HG02678 (cell line): ENCODE data around the gene RNF213.

Experiments
- ATAC-seq: cut with Tn5 transposase; IDR thresholded peaks from one replicate; pipeline ENCODE4 v1.9.1; 2021; ENCODE audit warnings: mild to moderate bottlenecking, moderate library complexity; ENCODE audit not compliant: unreplicated experiment

The RNF213 gene

DNA sequence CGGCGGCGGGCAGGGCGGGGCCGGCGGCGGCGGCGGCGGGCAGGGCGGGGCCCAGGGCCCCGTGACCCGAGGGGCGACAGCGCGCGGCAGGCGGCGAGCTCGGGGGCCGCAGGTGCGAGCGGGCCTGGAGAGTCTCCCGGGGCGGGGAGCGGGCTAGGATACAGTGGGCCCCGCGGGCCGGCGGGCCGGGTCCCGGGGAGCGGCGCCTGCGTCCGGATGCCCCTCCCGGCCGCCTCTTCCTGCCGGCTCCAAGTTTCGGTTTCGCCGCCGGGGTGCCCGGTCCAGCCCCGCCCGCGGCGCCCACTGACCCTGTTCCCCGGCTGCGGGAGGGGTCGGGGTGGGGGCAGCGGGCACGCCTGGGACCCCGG, at the start of gene RNF213:
Gene RNF213, plus strand, starts transcription at position 62 of the 368 bp plus-strand sequence. CDS start 2,830 bp downstream, outside the sequence.
- peak; percentile 35 for ATAC-seq

DNA sequence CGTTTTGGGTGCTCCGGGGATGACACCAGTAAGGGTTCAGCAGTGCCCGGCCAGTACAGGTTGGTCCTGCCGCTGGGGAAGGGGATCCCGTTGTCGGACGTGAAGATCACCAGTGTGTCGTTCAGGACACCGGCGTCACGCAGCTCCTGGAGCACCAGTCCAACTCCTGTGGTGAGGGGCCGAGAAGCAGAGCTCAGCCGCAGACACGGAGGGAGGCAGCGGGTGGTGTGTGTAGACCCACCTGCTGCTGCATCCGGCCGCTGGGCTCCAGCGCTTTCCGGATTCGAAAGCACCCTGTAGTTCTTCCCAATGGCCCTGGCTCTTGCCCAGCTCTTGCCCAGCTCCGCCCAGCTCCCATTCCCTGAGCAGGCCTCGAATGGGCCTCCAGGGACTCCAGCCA, 48.5 kb upstream of the RNF213 start:
- no peak for ATAC-seq

DNA sequence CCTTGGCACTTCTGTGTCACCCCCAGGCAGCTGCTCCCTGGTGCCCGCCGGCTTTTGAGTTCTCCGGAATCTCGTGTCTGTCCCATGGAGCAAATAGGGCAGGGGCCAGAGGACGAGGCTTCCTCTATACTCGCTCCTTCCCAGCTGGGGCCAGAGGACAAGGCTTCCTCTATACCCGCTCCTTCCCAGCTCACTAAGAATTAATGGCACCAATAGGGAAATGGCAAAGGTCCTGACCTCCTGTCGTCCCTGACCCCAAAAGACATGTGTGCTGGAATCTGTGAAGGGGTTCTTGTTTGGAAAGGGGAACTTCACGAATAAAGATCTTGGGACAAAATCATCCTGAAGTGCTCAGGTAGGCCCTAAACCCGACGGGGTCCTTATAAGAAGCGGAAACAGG, 48.1 kb upstream of the RNF213 start:
- no peak for ATAC-seq

DNA sequence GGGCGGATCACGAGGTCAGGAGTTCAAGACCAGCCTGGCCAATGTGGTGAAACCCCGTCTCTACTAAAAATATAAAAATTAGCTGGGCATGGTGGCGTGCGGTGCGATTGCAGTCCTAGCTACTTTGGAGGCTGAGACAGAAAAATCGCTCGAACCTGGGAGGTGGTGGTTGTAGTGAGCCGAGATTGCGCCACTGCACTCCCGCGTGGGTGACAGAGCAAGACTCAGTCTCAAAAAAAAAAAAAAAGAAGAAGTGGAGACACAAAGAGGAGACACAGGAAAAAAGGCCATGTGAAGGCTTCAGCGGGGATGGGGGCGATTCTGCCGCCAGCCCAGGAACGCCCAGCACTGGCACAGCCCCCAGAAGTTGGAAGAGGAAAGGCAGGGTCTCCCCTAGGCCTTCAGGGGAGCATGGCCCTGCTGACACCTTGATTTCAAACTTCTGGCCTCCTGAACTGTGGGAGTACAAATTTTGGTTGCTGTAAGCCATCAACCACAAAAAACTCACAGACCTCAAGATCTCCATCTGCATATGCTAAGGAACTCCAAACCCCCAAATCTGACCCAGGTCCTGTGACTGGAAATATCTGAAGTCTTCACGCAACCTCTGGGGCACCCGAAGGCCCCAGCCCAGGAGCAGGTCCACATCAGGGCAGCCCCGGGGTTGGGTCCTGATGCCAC, 47.5 kb upstream of the RNF213 start:
- no peak for ATAC-seq

DNA sequence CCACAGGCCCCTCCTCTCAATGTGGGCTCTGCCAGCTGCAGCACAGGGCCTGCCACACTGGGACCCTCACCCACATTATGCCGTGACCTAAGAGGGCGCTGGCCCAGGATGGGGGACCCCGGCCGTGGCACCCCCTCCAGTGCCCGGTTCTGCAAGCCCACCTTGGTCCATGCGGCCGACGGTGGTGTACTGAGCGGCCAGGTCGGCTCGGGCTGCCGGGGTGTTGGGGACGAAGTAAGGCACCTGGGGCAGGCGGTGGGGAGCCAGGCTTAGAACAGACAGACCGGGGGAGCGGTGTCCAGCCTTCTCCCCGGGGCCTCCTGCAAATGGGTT, 47.0 kb upstream of the RNF213 start:
- no peak for ATAC-seq

DNA sequence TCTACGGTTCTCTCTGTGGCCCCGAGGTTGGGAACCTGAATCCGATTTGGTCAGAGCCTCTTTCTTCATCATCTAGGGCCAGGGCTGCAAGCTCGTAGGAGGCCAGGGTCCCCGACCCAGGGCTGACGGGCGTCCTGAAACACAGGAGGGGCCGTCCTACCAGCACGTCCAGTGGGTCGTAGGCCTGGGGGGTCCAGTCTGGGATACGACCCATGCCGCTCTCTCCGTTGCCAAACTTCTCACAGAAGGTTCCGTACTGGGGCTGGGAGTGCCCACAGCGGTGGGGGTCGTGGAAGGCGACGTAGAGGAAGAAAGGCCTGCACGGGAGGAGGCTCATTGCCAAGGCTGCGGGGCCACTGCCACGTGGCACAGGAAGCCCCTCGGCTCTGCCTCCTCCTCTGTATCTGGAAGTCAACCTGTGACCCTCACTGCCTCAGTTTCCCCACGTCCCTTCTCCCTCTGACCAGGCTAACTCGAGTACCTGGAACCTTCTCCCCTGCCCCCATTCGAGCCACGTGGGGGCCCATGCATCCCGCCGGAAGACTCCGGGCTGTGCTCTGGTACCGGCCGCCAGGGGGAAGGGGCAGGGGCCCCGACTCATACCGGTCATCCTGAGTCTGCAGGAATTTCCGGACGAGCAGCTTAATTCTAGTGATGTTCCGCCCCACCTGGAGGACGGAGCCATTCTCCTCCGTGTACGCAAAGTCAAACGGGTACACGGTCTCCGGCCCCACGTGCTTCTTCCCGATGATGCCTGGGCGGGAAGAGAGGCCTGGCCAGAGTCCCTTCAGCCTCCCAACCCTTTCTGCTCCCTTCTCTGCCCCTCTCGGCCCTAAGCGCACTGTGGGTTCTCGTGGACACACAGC, 46.4 kb upstream of the RNF213 start:
- ATAC-seq = no peak

DNA sequence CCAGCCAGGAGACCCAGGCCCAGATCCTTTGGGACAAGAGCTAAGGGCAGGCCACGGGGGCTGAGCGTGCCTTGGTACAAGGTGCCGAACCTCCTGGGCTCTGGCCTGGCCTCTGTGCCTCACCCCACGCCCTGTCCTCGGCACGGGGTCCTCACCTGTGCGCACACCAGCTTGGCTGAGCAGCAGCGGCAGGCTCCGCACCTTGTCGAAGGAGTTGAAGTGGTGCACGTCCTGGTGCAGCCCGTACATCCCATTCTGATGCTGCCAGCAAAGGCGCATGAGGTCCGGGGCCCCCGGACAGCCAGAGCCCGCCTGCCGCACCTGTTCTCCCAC, 45.8 kb upstream of the RNF213 start:
- ATAC-seq = no peak

DNA sequence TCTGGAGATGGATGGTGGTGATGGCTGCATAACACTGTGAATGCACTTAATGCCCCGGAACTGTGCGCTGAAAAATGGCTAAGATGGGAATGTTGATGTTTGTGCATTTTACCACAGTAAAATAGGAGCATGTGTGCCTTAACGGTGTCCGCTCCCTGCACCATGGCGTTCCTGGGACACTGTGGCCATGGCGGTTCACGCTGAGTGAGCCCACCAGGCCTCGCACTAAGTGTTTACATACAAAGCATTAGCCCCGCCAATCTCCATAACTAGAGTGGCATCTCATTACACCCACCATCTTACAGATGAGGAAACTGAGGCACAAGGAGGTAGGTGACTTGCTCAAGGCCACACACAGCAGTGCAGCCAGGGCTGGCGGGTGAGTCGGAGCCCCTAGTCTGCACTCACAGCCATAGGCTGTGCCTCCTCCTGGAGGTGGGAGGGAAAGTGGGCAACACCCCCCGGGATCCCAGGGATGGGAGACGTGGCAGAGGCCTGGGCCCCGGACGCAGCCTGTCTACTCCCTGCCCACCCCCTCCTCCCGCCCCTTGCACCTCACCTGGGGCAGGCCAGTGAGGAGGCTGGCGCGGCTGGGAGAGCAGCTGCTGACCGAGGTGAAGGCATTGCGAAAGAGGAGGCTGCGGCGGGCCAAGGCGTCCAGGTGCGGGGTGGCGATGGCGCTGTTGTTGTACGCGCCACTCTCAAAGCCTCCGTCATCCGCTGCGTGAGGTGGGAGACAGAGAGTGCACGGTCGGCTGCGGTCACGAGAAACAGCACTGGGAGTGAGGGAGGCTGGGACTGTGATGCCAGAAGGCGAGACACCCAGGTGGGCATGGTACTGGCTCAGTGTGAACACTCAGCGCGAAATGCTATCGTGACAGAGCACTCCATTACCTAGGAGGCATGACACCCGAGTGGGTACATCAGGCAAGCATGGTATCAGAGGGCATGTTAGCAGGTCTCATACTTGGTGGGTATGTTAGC, 43.9 kb upstream of the RNF213 start:
- ATAC-seq = no peak

DNA sequence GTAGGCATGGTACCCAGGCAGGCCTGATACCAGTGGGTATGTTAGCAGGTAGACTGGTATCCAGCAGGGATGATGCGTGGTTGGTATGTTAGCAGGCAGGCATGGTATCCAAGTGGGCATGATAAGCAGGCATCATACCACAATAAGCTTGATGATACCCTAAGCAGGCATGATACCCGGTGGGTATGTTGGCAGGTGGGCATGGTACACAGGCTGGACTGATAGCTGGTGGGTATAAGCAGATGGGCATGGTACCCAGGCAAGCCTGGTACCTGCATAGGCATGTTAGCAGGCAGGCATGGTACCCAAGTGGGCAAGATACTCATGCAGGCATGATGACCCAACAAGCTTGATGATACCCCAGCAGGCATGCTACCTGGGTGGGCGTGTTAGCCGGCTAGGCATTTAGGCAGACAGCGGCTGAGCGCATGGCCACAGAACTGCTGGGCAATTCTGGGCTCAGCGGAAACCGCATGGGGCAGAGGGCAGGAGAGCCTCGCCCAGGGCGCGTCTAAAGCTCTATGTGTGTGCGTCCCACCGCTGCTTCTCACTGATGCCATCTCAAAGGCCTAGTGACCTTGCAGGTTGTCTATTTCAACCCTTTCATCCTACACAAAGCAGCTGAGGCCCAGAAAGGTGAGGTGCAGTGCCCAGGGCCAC, 42.8 kb upstream of the RNF213 start:
- ATAC-seq = no peak

DNA sequence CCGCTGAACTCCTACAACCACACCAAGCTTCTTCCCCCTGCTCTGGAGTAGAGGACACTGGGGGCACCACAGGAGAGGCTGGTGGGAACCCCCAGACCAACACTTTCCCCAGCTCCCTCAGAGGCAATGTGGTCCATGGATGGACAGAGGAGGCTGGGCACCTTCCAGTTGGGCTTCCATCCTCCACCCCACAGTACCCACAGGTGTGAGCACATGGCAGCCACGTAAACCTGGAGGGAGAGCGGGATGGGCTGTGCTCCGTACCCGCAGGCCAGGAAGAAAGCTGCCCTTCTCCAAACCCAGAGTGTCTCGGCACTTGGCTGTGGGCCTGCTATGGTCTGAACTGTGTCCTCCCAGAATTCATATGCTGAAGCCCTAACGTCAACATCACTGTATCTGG, 42.3 kb upstream of the RNF213 start:
- no peak for ATAC-seq

DNA sequence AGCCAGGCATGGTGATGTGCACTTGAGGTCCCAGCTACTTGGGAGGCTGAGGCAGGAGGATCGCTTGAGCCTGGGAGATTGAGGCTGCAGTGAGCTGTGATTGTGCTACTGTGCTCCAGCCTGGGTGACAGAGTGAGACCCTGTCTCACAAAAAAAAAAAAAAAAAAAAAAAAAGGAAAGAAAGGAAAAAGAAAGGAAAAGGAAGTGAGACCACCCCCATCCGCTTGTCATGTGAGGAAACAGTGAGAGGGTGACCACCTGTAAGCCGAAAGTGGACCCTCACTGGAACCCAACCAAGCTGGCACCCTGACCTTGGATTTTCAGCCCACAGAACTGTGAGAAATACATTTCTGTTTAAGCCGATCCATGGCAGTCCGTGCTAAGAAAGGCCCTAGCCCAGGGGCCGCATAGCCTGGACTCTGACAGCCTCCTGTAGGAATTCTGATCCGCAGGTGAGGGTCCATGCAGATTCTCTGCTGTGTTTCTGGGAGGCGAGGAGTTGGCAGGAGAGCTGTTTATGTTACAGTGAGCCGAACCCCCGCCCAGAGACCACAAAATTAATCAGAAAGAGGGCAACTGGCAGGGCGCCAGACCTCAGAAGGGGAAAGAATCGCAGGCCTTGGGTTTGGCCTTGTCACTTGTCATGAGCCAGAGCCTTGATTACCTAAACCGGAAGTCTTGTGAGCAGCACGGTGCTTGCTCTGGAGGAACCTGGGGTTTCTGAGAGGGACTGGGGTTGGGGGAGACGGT, 41.5 kb upstream of the RNF213 start:
- peak; percentile 66 for ATAC-seq

DNA sequence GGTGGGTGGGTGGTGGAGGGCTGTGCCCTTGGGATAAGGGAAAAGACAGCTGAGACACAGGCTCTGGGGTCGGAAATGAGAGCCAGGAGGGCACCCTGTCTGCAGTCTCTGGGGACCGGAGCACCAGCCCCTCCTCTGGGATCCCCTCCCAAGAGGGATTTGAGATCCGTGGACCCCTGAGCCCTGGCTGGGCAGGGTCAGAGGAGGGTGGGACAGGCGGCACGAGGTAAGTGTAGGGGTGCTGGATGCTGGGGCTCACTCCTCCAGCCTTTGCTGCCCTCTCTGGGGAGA, 40.9 kb upstream of the RNF213 start:
- ATAC-seq = no peak

DNA sequence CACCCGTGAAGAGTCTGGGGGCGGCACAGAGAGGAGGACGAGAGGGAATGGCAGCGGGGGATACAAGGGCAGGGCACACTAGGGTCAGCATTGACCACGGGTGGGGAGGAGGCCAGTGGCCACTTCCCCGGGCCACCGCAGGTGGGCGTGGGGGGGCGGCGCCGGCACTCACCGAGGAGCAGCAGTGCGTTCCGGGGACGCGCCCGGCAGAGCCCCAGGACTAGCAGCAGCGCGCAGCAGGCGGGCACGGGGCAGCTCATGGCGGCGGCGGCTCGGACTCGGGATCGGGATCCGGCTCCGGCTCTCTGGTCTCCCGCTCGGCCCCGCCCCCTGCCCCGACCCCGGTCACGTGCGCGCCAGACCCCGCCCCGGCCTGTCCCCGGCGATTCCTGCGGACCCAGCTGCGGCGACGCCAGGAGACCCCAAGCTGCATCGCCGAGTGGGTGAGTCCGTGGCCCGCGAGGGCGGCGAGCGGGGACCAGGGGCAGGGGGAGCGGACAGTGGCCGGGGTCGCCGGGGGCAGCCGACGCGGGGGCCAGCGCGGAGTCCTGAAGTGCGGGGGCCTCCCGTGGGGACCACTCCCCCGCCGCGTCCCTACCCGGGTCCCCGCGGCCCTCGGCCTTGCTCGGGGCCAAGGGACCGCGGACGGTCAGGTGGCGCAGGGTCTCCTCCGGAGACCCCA, 40.5 kb upstream of the RNF213 start, which contains the start of the genes SGSH and SLC26A11:
Gene SGSH, minus strand, starts transcription at position 280 of the 682 bp plus-strand sequence. Its CDS starts 20 bp downstream, at position 260.
Gene SLC26A11, plus strand, starts transcription at position 374 of the 682 bp plus-strand sequence. CDS start 1,134 bp downstream, outside the sequence.
- ATAC-seq = peak; percentile 36

DNA sequence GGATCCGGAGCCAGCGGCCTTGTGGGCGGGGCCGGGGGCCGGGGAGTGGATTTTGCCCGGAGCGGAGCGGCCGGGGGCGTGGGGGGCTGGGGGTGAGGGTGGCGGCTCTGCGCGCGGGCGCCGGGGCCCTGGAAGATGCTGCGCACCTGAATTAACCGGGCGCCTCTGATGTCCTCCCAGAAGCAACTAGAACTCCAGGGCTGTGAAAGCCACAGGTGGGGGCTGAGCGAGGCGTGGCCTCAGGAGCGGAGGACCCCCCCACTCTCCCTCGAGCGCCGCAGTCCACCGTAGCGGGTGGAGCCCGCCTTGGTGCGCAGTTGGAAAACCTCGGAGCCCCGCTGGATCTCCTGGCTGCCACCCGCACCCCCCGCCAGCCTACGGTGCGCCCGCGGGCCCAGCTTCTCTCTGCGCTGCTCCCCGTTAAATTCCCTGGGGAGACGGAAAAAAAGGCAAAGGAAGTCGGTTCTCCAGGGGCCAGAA, 39.9 kb upstream of the RNF213 start:
- peak; percentile 6 for ATAC-seq

DNA sequence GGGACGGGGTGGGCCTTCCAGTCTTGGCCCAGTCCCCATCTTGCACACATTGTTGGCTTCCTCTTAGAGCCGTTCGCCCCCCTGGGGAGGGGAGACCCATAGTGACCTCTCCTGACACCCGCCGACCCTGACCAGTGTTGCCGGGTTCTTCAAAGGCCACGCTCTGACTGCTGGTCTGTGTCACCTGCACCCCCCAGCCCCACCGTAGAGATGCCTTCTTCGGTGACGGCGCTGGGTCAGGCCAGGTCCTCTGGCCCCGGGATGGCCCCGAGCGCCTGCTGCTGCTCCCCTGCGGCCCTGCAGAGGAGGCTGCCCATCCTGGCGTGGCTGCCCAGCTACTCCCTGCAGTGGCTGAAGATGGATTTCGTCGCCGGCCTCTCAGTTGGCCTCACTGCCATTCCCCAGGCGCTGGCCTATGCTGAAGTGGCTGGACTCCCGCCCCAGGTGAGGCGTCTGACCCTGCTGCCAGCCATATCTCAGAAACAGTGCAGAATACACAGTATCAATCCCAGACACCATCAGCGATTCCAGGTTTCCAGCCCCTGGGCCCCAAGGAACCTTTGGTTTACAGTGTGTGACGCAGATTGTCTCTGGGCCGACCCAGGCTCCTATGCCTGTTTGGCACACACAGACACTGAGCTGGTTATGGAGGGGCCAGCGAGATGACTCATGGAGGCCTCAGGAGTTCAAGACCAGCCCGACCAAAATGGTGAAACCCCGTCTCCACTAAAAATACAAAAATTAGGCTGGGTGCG, 39.1 kb upstream of the RNF213 start:
- ATAC-seq = no peak

DNA sequence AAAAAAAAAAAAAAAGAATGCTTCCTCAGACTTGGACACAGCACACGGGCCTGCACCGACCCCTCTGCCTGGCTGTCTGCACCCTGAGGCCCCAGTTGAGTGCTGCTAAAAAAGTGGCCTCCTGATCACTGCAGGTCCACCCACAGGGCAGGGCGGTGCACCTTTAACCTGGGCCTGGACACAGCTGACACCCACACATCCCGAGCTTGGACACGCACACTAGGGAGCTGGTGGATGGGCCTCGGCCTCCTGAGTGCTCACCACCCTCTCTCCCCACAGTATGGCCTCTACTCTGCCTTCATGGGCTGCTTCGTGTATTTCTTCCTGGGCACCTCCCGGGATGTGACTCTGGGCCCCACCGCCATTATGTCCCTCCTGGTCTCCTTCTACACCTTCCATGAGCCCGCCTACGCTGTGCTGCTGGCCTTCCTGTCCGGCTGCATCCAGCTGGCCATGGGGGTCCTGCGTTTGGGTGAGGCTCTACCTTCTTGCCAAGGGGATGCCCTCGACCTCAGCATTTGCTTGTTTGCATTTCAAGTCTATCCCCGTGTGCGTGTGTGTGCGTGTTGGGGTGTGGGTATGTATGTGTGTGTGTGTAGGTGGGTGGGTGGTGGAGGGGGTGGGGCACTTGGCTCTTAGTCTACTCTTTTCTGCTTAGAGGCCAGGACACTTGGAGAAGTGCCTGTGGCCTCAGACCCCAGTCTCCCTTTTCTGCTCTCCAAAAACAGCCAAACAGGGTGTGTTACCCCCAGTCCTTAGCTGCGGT, 38.1 kb upstream of the RNF213 start:
- ATAC-seq = no peak

DNA sequence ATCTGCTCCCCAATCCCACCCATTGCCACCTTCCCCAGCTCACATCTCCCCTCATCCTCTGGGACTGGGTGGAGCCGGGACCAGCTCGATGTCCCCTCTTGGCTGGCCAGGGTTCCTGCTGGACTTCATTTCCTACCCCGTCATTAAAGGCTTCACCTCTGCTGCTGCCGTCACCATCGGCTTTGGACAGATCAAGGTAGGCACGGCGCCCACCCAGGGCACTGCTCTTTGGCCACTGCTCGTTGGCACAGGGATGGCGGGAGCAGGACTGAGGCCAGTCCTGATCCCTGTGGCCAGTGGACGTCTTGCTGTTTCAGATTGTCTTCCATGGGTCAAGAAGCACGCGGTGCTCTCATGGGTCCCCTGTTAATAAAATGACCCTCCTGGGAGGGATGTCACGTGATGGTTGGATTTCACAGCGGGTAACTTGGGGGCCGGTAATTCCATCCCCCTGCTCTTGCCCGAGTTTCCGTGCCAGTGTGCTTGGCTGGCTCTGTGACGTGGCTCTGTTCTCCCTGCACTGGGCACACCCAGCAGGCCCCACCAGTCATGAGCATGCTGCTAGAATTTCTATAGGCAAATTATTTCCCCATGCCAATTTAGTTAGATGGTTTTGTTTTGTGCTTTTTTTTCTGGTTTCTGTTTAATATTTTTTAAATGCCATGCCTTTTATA, 37.4 kb upstream of the RNF213 start:
- ATAC-seq = no peak
